PC-3 (cell line): ENCODE measurements around the gene TNFSF15. TPM values are rescaled to one million over a fixed set of nuclear protein-coding genes. Genes with fewer than 3 reads are reported as not detected.

Experiments used
- ATAC-seq: fragments of 200-7000 bp; cut with Tn5 transposase; 2 replicates; pipeline ENCODE4 v1.9.1; 2020; ENCODE audit warnings: mild to moderate bottlenecking, moderate library complexity
- BruUV-seq: library from RNA; stranded (reverse); fragments of 400-500 nt; replicated peaks from 2 replicates; lab custom pipeline; 2021; lab: Mats Ljungman, UMichigan
- CTCF ChIA-PET: fragments of 300-600 bp; sonication (Branson Sonifier 250); formaldehyde crosslinking; loops from one replicate; lab custom pipeline; 2022; ENCODE audit warnings: antibody characterized with exemption; lab: Charles Lee
- POLR2A ChIA-PET: fragments of 300-600 bp; sonication (Branson Sonifier 250); formaldehyde crosslinking; loops from one replicate; lab custom pipeline; 2022; ENCODE audit warnings: antibody characterized with exemption; ENCODE audit not compliant: unreplicated experiment; lab: Charles Lee
- DNase-seq: peaks from one replicate; pipeline ENCODE4 v3.0.0-alpha.2; 2015
- H2AFZ ChIP-seq: fragments of 300-600 bp; sonication (generic); 2 replicates; pipeline ENCODE4 v1.6.0; 2016; ENCODE audit warnings: antibody characterized with exemption, low read length
- H3F3A ChIP-seq: fragments of 300-600 bp; sonication (generic); one replicate; pipeline ENCODE4 v1.6.0; 2017; ENCODE audit warnings: antibody characterized with exemption, low read length, control low read depth, mild to moderate bottlenecking; ENCODE audit not compliant: unreplicated experiment
- H3K27ac ChIP-seq: fragments of 300-600 bp; sonication (generic); 2 replicates; pipeline ENCODE4 v1.5.1; 2016; ENCODE audit warnings: mild to moderate bottlenecking, low read length
- H3K27me3 ChIP-seq: fragments of 300-600 bp; sonication (generic); 2 replicates; pipeline ENCODE4 v1.6.1; 2016; ENCODE audit warnings: low read length, mixed read lengths
- H3K36me3 ChIP-seq: fragments of 300-600 bp; sonication (generic); 2 replicates; pipeline ENCODE4 v1.6.1; 2016; ENCODE audit warnings: low read depth, mixed run types, low read length, mixed read lengths
- H3K4me1 ChIP-seq: fragments of 300-600 bp; sonication (generic); 2 replicates; pipeline ENCODE4 v1.5.1; 2016; ENCODE audit warnings: low read length; ENCODE audit not compliant: insufficient read depth
- H3K4me2 ChIP-seq: fragments of 300-600 bp; sonication (generic); 2 replicates; pipeline ENCODE4 v1.6.0; 2016; ENCODE audit warnings: low read length
- H3K4me3 ChIP-seq: fragments of 300-600 bp; sonication (generic); 2 replicates; pipeline ENCODE4 v1.5.1; 2016; ENCODE audit warnings: mild to moderate bottlenecking, low read length, mixed read lengths
- H3K79me2 ChIP-seq: fragments of 300-600 bp; sonication (generic); 2 replicates; pipeline ENCODE4 v1.6.1; 2017; ENCODE audit warnings: low read length, mixed read lengths
- H3K9ac ChIP-seq: fragments of 300-600 bp; sonication (generic); 2 replicates; pipeline ENCODE4 v1.6.0; 2016; ENCODE audit warnings: mild to moderate bottlenecking, low read length
- H3K9me2 ChIP-seq: fragments of 300-600 bp; sonication (generic); replicated peaks from 2 replicates; pipeline ENCODE4 v1.6.1; 2016; ENCODE audit warnings: mixed run types, low read length, mixed read lengths
- H3K9me3 ChIP-seq: fragments of 300-600 bp; sonication (generic); 2 replicates; pipeline ENCODE4 v1.6.1; 2016; ENCODE audit warnings: low read length, mixed read lengths
- H4K20me1 ChIP-seq: fragments of 300-600 bp; sonication (generic); 2 replicates; pipeline ENCODE4 v1.6.1; 2016; ENCODE audit warnings: low read length, mixed read lengths
- CTCF ChIP-seq: fragments of 300-600 bp; sonication (generic); conservative IDR thresholded peaks from 2 replicates; pipeline ENCODE4 v1.5.1; 2017; ENCODE audit warnings: antibody characterized with exemption, low read depth, mild to moderate bottlenecking, low read length
- EZH2 ChIP-seq: fragments of 300-600 bp; sonication (generic); IDR thresholded peaks from one replicate; pipeline ENCODE4 v1.6.1; 2017; ENCODE audit warnings: antibody characterized with exemption, mild to moderate bottlenecking, low read length; ENCODE audit not compliant: unreplicated experiment
- EZH2phosphoT487 ChIP-seq: fragments of 300-600 bp; sonication (generic); IDR thresholded peaks from 2 replicates; pipeline ENCODE4 v1.6.1; 2018; ENCODE audit warnings: mild to moderate bottlenecking, antibody characterized with exemption, low read length, borderline replicate concordance
- intact Hi-C: fragments of 100-400 bp; cut with micrococcal nuclease; formaldehyde crosslinking; loops from 2 replicates; pipeline ENCODE4 v1.9.0; 2023
- total RNA-seq: library from RNA; depleted of rRNA; stranded (reverse); fragments of >200 nt; gene quantifications from 2 replicates; pipeline ENCODE4 v1.2.3, GENCODE V29; 2014

TNFSF15 gene
- total RNA-seq, 1 experiment from 2014 or later = 2.2 TPM

DNA sequence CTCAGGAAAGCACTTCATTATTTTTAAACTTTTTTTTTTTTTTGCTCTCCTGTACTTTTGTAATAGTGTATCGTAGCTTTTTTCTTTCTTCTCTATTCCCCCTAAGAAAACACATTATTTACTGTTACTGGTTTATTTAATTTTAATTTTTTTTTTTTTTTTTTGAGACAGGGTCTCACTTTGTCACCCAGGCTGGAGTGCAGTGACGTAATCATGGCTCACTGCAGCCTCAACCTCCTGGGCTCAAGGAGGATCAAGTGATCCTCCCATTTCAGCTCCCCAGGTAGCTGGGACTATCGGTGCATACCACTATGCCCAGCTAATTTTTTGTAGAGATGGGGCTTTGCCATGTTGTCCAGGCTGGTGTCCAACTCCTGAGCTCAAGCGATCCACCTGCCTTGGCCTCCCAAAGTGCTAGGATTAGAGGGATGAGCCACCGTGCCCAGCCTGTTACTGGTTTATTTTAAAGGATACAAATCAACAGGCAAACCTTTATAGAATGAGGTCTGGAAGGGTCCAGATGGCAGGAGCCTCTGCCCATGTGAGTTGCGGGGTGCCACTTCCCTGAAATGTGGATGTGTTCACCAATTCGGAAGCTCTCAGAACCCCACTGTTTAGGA is 49.0 kb upstream of the TNFSF15 start:
- POLR2A ChIA-PET = no interaction called here
- Histone ChIP-seq H3K4me3 (no peak overlapping the region), H3K4me1 (peaks cover 34% of the 10 kb centered on the region), H3K79me2 (no peaks in the 10 kb centered on the region), H3K27ac (no peak overlapping the region), H3K4me2 (no peak overlapping the region), H3K9ac (no peak overlapping the region), H4K20me1 (no peaks in the 10 kb centered on the region), H3K9me2 (no peaks in the 10 kb centered on the region), H2AFZ (no peak overlapping the region), H3K9me3 (no peaks in the 10 kb centered on the region), H3K36me3 (no peaks in the 10 kb centered on the region), H3K27me3 (no peaks in the 10 kb centered on the region), H3F3A (no peaks in the 10 kb centered on the region)
- DNase-seq = no peak
- no peak for ATAC-seq
- no peak for TF ChIP-seq CTCF
- no peak for TF ChIP-seq EZH2phosphoT487
- no peak for TF ChIP-seq EZH2
- intact Hi-C loops = loop anchor here (5.0 to 10.0 kb wide), 2 partner anchors 50 to 113 kb away; partner anchors contain the start of gene TNFSF15
- no TSS peak for BruUV-seq
- CTCF ChIA-PET = no interaction called here

- Histone ChIP-seq H2AFZ (no peak overlapping the region), H3K9me2 (no peaks in the 10 kb centered on the region), H3K27me3 (no peaks in the 10 kb centered on the region), H3K4me1 (peaks cover 35% of the 10 kb centered on the region), H3K9ac (no peak overlapping the region), H3K4me3 (no peak overlapping the region), H3F3A (no peaks in the 10 kb centered on the region), H4K20me1 (no peaks in the 10 kb centered on the region), H3K4me2 (no peak overlapping the region), H3K27ac (peak overlapping the region; percentile 62), H3K79me2 (no peaks in the 10 kb centered on the region), H3K36me3 (no peaks in the 10 kb centered on the region), H3K9me3 (no peaks in the 10 kb centered on the region)
- POLR2A ChIA-PET = no interaction called here
- peak; percentile 36 for ATAC-seq
- no peak for DNase-seq
- intact Hi-C loops = loop anchor here (2.0 to 10.0 kb wide), 4 partner anchors 48 to 166 kb away; partner anchors contain the start of gene TNFSF15
- TF ChIP-seq CTCF = no peak
- no peak for TF ChIP-seq EZH2
- no peak for TF ChIP-seq EZH2phosphoT487
- CTCF ChIA-PET = interaction anchor here (0.6 to 1.1 kb wide), 2 partner anchors 9 to 172 kb away, joined by 3 to 6 read pairs; no protein-coding TSS in a partner anchor
- BruUV-seq = no TSS peak
Measured at GRCh38 chr9:114853071-114853855, 47.4 kb upstream of the TNFSF15 start.
